H1 (cell line): ENCODE data around the gene DHRS12.
"Not testable (repeated sequence)": the region's sequence is repeated elsewhere in the genome, so short reads cannot be mapped to it uniquely, and the experiment has no call there.

Experiments used
- ATF3 ChIP-seq: IDR thresholded peaks from 2 replicates; pipeline ENCODE4 v1.6.1; 2011; ENCODE audit warnings: low read depth, mild to moderate bottlenecking, low read length; ENCODE audit not compliant: insufficient read depth
- CBX8 ChIP-seq: fragments of 300-800, 300-1000 bp; sonication (generic); IDR thresholded peaks from 2 replicates; pipeline ENCODE4 v1.7.1; 2016; ENCODE audit warnings: low read depth, low read length, borderline replicate concordance
- CREB1 ChIP-seq: IDR thresholded peaks from 2 replicates; pipeline ENCODE4 v1.6.1; 2012; ENCODE audit warnings: inconsistent platforms
- CTCF ChIP-seq, 3 experiments: IDR thresholded peaks; 1 replicate in 2 of 3; 2 replicates in 1 of 3; pipeline versions ENCODE4 v1.5.1 to v1.6.1; 2011; ENCODE audit warnings: low read length in 3 of 3, mild to moderate bottlenecking in 3 of 3, inconsistent platforms in 2 of 3, low read depth in 1 of 3, moderate library complexity in 1 of 3; ENCODE audit not compliant: insufficient read depth in 1 of 3; ENCODE audit errors: control extremely low read depth in 1 of 3
- E2F6 ChIP-seq: IDR thresholded peaks from 2 replicates; pipeline ENCODE4 v1.6.1; 2012; ENCODE audit warnings: inconsistent platforms
- EZH2 ChIP-seq: fragments of 200-600 bp; sonication (generic); IDR thresholded peaks from 2 replicates; pipeline ENCODE4 v1.7.1; 2012; ENCODE audit warnings: low read depth, mild to moderate bottlenecking, moderate library complexity, low read length, inconsistent platforms; ENCODE audit not compliant: severe bottlenecking
- GABPA ChIP-seq: IDR thresholded peaks from 2 replicates; pipeline ENCODE4 v1.6.1; 2011; ENCODE audit warnings: mild to moderate bottlenecking, low read length, moderate library complexity, borderline replicate concordance; ENCODE audit not compliant: insufficient read depth
- MAX ChIP-seq: IDR thresholded peaks from 2 replicates; pipeline ENCODE4 v1.6.1; 2012; ENCODE audit warnings: inconsistent platforms
- POLR2A ChIP-seq, 2 experiments: IDR thresholded peaks; 1 replicate in 1 of 2; 2 replicates in 1 of 2; pipeline ENCODE4 v1.6.1; 2011; ENCODE audit warnings: low read depth in 2 of 2, low read length in 2 of 2, mild to moderate bottlenecking in 2 of 2; ENCODE audit errors: control extremely low read depth in 1 of 2
- TCF12 ChIP-seq: IDR thresholded peaks from 2 replicates; pipeline ENCODE4 v1.6.1; 2011; ENCODE audit warnings: low read depth, mild to moderate bottlenecking, low read length

- not testable (repeated sequence) for TF ChIP-seq E2F6; MAX; POLR2A (IDR thresholded peaks at IDR 0.05; ENCODE audit: control extremely low read depth in 1 of 2, low read depth in 2 of 2, low read length in 2 of 2); EZH2; CTCF (IDR thresholded peaks at IDR 0.05; ENCODE audit: control extremely low read depth in 1 of 3, insufficient read depth in 1 of 3, low read depth in 1 of 3, low read length in 3 of 3); GABPA; CBX8; TCF12; CREB1; ATF3
These were observed 20.7 kb upstream of the DHRS12 start for GRCh38 chr13:51824712-51825111.
